ENCODE measurements around the gene FASLG. TPM values are rescaled to one million over a fixed set of nuclear protein-coding genes. Genes with fewer than 3 reads are reported as not detected.

FASLG gene
- total RNA-seq, 1 donor from 2014 or later: under 0.01 TPM

DNA sequence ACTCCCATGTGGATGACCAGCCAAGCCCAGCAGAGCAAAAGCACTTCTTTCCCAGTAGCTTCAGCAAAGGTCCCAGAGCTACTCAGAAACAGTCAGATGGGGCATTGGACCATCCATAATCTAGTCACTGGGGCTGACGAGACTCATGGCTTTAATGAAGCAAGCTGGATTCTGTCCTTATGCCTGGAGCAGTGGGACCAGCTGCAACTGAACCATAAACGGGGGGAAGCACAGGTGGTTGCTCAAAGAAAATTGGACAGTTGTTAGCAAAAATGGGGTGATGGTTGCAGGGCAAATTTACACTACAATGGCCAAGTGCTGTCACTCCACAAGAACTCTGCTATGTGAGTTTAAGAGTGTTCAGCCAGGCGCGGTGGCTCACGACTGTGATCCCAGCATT is 17.4 kb upstream of the FASLG start:
- no peak overlapping the region for H3K4me3 ChIP-seq (ENCODE audit: low read length in 3 of 3)
- H3K36me3 ChIP-seq (ENCODE audit: control insufficient read depth in 3 of 3, insufficient read depth in 3 of 3, low read length in 3 of 3): no peaks in the 10 kb centered on the region
- no peaks in the 10 kb centered on the region for H3K4me1 ChIP-seq (ENCODE audit: control insufficient read depth in 3 of 3, insufficient read depth in 3 of 3, low read length in 3 of 3)
- H3K9ac ChIP-seq (ENCODE audit: low read depth in 1 of 3, low read length in 3 of 3): no peak overlapping the region
- no peaks in the 10 kb centered on the region for H3K9me3 ChIP-seq (ENCODE audit: control insufficient read depth in 3 of 3, low read length in 3 of 3)
- peaks cover 0 to 2% (median 0%) of the 10 kb centered on the region in 3 donors for H3K27me3 ChIP-seq (ENCODE audit: control insufficient read depth in 3 of 3, insufficient read depth in 3 of 3, low read length in 3 of 3)
- no peak overlapping the region for H3K27ac ChIP-seq (ENCODE audit: low read depth, low read length)

DNA sequence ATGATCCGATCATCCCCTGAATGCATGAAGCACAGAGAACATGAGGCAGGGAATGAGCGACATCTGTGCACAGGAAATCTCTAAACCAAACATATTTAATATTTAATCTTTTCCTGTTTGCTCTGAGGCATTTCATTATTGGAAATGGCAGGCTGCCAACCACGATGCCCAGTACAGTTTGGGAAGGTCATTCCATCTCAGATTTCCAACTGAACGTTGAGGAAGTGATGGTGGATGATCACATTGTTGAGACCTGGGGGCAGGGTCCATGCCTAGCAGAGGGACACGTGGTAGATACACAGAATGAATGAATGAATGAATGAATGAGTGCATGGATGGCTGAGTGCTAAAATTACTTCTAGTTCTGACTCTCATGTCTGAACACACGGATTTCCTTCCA is 15.9 kb upstream of the FASLG start:
- Histone ChIP-seq H3K9me3 (ENCODE audit: control insufficient read depth in 3 of 3, low read length in 3 of 3) (no peaks in the 10 kb centered on the region), H3K36me3 (ENCODE audit: control insufficient read depth in 3 of 3, insufficient read depth in 3 of 3, low read length in 3 of 3) (no peaks in the 10 kb centered on the region), H3K27me3 (ENCODE audit: control insufficient read depth in 3 of 3, insufficient read depth in 3 of 3, low read length in 3 of 3) (peaks cover 0 to 2% (median 0%) of the 10 kb centered on the region in 3 donors), H3K9ac (ENCODE audit: low read depth in 1 of 3, low read length in 3 of 3) (no peak overlapping the region), H3K27ac (ENCODE audit: low read depth, low read length) (no peak overlapping the region), H3K4me1 (ENCODE audit: control insufficient read depth in 3 of 3, insufficient read depth in 3 of 3, low read length in 3 of 3) (no peaks in the 10 kb centered on the region), H3K4me3 (ENCODE audit: low read length in 3 of 3) (no peak overlapping the region)

DNA sequence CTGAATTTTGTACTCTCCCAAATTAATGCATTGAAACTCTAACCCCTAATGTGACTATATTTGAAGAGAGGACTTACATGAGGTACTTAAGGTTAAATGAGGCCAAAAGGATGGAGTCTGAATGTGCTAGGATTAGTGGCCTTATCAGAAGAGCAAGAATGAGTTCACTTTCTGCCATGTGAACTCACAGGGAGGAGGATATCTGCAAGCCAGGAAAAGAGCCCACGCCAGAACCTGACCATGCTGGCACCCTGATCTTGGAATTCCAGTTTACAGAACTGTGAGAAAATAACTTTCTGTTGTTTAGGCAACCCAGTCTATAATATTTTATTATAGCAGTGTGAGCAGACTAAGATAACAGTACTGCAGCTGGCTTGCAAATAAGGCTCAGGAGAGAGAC is 12.2 kb upstream of the FASLG start:
- H3K27ac ChIP-seq (ENCODE audit: low read depth, low read length): no peak overlapping the region
- H3K36me3 ChIP-seq (ENCODE audit: control insufficient read depth in 3 of 3, insufficient read depth in 3 of 3, low read length in 3 of 3): no peaks in the 10 kb centered on the region

DNA sequence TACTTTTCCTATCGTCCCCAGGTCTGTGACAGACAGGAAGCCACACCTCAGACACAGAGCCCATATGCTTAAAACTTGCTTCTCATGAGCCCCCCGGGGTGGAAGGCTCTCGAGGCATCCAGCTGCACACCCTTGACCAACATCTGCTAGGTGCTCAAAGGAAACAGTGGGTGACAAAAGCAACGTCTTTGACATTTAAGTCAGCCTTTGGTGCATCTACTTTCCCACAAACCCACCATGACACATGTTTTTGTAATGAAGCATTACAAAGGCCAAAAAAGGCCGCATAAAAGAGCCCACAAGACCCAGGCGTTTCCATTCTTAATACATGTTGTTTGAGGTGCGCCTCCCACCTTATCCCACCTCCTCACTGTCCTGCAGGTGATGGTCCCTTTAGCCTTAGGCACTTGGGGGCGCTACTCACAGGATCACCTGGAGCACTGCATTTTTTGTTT is 11.8 kb upstream of the FASLG start:
- Histone ChIP-seq H3K4me3 (ENCODE audit: low read length in 3 of 3) (no peak overlapping the region), H3K27me3 (ENCODE audit: control insufficient read depth in 3 of 3, insufficient read depth in 3 of 3, low read length in 3 of 3) (no peaks in the 10 kb centered on the region), H3K9me3 (ENCODE audit: control insufficient read depth in 3 of 3, low read length in 3 of 3) (no peaks in the 10 kb centered on the region), H3K4me1 (ENCODE audit: control insufficient read depth in 3 of 3, insufficient read depth in 3 of 3, low read length in 3 of 3) (no peaks in the 10 kb centered on the region), H3K36me3 (ENCODE audit: control insufficient read depth in 3 of 3, insufficient read depth in 3 of 3, low read length in 3 of 3) (no peaks in the 10 kb centered on the region), H3K9ac (ENCODE audit: low read depth in 1 of 3, low read length in 3 of 3) (no peak overlapping the region), H3K27ac (ENCODE audit: low read depth, low read length) (no peak overlapping the region)

More for the DNA sequence above, 12.2 kb upstream of the FASLG start:
- Histone ChIP-seq H3K4me1 (ENCODE audit: control insufficient read depth in 3 of 3, insufficient read depth in 3 of 3, low read length in 3 of 3) (no peaks in the 10 kb centered on the region), H3K9me3 (ENCODE audit: control insufficient read depth in 3 of 3, low read length in 3 of 3) (no peaks in the 10 kb centered on the region), H3K27me3 (ENCODE audit: control insufficient read depth in 3 of 3, insufficient read depth in 3 of 3, low read length in 3 of 3) (no peaks in the 10 kb centered on the region), H3K9ac (ENCODE audit: low read depth in 1 of 3, low read length in 3 of 3) (no peak overlapping the region), H3K4me3 (ENCODE audit: low read length in 3 of 3) (no peak overlapping the region)

DNA sequence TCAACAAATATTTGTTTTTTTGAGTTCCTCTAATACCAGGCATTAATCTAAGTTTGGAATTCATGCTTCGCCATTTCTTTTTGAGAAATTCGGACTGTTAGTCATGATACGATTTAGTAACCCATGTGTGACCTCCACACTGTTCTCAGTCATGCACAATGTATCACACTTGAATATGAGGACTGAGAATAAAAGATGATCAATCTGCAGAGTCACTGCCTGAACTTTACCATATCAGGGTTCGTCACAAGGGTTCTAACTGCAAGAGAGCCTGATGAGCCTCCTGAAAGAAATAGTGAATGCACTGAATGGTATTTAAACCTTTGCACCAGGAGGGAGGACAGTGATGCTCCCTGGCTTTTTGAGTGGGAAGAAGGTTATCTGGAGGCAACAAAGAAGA is 10.9 kb upstream of the FASLG start:
- Histone ChIP-seq H3K9ac (ENCODE audit: low read depth in 1 of 3, low read length in 3 of 3) (no peak overlapping the region), H3K4me1 (ENCODE audit: control insufficient read depth in 3 of 3, insufficient read depth in 3 of 3, low read length in 3 of 3) (no peaks in the 10 kb centered on the region), H3K36me3 (ENCODE audit: control insufficient read depth in 3 of 3, insufficient read depth in 3 of 3, low read length in 3 of 3) (no peaks in the 10 kb centered on the region), H3K27me3 (ENCODE audit: control insufficient read depth in 3 of 3, insufficient read depth in 3 of 3, low read length in 3 of 3) (no peaks in the 10 kb centered on the region), H3K27ac (ENCODE audit: low read depth, low read length) (no peak overlapping the region), H3K4me3 (ENCODE audit: low read length in 3 of 3) (no peak overlapping the region), H3K9me3 (ENCODE audit: control insufficient read depth in 3 of 3, low read length in 3 of 3) (no peaks in the 10 kb centered on the region)

DNA sequence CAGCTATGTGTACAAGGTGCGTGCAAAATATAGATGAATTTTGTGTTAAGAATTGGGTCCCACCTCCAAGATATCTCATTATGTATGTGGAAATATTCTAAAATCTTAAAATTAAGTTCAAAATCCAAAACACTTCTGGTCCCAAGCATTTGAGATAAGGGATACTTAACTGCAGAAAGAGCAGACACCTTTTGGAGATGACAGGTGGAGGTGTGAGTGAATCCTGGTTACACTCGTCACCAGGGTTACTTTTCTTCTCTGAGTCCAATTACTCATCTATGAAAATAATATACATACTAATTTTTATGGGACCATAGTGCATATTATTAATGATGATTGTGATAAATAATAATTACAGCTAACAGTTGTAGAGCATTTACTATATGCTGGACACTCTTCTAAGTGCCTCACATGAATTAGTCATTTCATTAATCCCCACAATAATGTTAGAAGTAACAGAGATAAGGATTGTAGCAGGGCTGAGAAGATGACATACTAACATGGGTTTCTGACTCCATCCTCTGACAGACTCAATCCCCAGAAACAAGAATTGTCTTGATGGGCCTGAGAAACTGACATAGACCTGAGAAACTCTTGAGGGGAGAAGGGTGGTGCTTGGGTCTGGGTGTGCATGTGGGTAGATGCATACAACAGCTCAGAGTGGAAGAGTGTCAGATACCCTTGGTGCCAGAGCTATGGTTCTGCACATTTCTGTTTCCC is 8.3 kb upstream of the FASLG start:
- H3K27ac ChIP-seq (ENCODE audit: low read depth, low read length): no peak overlapping the region
- no peak overlapping the region for H3K4me3 ChIP-seq (ENCODE audit: low read length in 3 of 3)
- no peak overlapping the region for H3K9ac ChIP-seq (ENCODE audit: low read depth in 1 of 3, low read length in 3 of 3)
- no peaks in the 10 kb centered on the region for H3K4me1 ChIP-seq (ENCODE audit: control insufficient read depth in 3 of 3, insufficient read depth in 3 of 3, low read length in 3 of 3)
- H3K9me3 ChIP-seq (ENCODE audit: control insufficient read depth in 3 of 3, low read length in 3 of 3): no peaks in the 10 kb centered on the region
- H3K36me3 ChIP-seq (ENCODE audit: control insufficient read depth in 3 of 3, insufficient read depth in 3 of 3, low read length in 3 of 3): no peaks in the 10 kb centered on the region
- H3K27me3 ChIP-seq (ENCODE audit: control insufficient read depth in 3 of 3, insufficient read depth in 3 of 3, low read length in 3 of 3): no peaks in the 10 kb centered on the region

DNA sequence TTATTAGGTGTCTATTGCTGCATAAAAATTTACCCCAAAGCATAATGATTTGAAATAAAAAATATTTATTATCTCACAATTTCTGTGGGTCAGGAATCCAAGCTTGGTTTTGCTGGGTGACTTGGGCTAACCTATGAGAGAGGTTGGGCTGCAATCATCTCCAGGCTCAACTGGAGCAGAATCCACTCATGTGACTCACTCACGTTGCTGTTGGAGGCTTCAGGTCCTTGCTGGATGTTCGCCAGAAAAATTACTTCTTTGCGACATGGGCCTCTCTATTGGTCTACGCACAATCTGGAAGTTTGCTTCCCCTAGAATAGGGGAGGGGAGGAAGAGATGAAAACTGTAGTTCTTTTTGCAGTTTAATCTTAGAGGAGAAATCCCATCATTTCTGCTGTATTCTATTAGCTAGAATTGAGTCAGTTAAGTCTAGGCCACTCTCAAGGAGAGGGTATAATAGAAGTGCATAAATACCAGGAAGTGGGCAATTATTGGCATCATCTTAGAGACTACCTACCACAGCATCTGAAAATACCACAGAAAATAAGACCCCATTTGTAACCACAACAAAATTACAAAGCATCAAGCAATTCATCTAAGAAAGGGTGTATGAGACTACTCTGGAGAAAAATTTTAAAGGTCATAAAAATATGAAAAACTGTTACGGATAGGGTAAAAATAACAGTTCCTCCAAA is 5.7 kb upstream of the FASLG start:
- H3K4me3 ChIP-seq (ENCODE audit: low read length in 3 of 3): no peak overlapping the region
- H3K27me3 ChIP-seq (ENCODE audit: control insufficient read depth in 3 of 3, insufficient read depth in 3 of 3, low read length in 3 of 3): no peaks in the 10 kb centered on the region
- H3K36me3 ChIP-seq (ENCODE audit: control insufficient read depth in 3 of 3, insufficient read depth in 3 of 3, low read length in 3 of 3): no peaks in the 10 kb centered on the region
- no peaks in the 10 kb centered on the region for H3K4me1 ChIP-seq (ENCODE audit: control insufficient read depth in 3 of 3, insufficient read depth in 3 of 3, low read length in 3 of 3)
- no peaks in the 10 kb centered on the region for H3K9me3 ChIP-seq (ENCODE audit: control insufficient read depth in 3 of 3, low read length in 3 of 3)
- H3K27ac ChIP-seq (ENCODE audit: low read depth, low read length): no peak overlapping the region
- H3K9ac ChIP-seq (ENCODE audit: low read depth in 1 of 3, low read length in 3 of 3): no peak overlapping the region

DNA sequence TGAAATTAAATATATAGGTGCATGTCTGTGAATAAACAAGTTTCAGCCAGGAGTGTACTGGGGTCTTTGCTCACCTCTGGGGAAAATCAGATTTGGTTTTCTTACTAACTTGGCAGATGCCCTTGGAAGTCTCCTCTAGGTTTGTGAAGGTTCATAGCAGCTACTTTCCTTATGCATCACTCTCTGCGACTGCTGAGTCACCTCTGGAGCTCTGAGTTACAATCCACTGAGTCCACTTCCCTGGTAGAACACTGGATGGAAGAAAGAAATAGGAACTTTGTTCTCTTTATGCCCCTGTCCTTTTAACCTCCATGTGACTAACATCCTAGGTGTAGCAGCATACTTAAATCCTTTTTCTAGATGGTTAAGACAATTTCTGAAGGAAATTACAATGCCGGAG is 4.4 kb upstream of the FASLG start:
- Histone ChIP-seq H3K4me1 (ENCODE audit: control insufficient read depth in 3 of 3, insufficient read depth in 3 of 3, low read length in 3 of 3) (no peaks in the 10 kb centered on the region), H3K27me3 (ENCODE audit: control insufficient read depth in 3 of 3, insufficient read depth in 3 of 3, low read length in 3 of 3) (no peaks in the 10 kb centered on the region), H3K27ac (ENCODE audit: low read depth, low read length) (no peak overlapping the region), H3K9ac (ENCODE audit: low read depth in 1 of 3, low read length in 3 of 3) (no peak overlapping the region), H3K9me3 (ENCODE audit: control insufficient read depth in 3 of 3, low read length in 3 of 3) (no peaks in the 10 kb centered on the region), H3K36me3 (ENCODE audit: control insufficient read depth in 3 of 3, insufficient read depth in 3 of 3, low read length in 3 of 3) (no peaks in the 10 kb centered on the region), H3K4me3 (ENCODE audit: low read length in 3 of 3) (no peak overlapping the region)

DNA sequence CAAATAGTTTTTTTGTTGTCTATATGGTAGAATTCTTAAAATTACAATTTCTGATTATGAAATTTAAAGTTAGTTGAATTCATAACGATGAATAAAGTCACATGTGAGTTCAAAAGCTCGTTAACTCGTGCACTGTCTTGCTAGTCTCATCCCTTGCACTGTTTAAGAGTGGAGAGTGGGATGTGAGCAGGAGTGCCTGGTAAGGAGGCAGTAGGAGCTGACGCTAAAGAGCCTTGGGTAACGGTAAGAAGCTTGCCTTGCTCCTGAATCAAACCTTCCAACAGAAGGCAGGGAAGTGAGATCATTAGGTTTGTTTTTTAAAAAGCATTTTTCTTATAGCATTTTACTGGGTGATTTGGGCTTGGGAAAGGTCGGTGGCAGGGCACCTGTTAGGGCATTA is 2.3 kb upstream of the FASLG start:
- Histone ChIP-seq H3K9ac (ENCODE audit: low read depth in 1 of 3, low read length in 3 of 3) (no peak overlapping the region), H3K9me3 (ENCODE audit: control insufficient read depth in 3 of 3, low read length in 3 of 3) (no peaks in the 10 kb centered on the region), H3K27me3 (ENCODE audit: control insufficient read depth in 3 of 3, insufficient read depth in 3 of 3, low read length in 3 of 3) (no peaks in the 10 kb centered on the region), H3K4me3 (ENCODE audit: low read length in 3 of 3) (no peak overlapping the region), H3K27ac (ENCODE audit: low read depth, low read length) (no peak overlapping the region), H3K36me3 (ENCODE audit: control insufficient read depth in 3 of 3, insufficient read depth in 3 of 3, low read length in 3 of 3) (no peaks in the 10 kb centered on the region), H3K4me1 (ENCODE audit: control insufficient read depth in 3 of 3, insufficient read depth in 3 of 3, low read length in 3 of 3) (no peaks in the 10 kb centered on the region)

DNA sequence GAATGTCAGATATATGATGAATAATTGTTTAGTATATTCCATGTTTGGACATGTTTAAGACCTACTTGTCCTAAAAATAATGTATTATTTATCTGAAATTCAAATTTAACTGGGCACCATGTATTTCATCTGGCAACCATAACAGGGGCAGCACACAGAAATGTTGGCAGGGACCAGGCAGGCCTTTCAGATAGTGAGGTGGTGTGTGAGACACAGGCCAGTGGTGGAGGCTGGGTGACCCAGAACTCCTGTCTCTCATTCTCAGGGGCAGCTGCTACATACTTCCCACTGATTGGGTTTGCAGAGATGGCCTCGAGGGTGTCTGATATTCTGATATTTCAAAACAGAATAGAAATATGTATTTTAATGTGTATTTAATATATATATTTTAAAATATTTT is 1.3 kb upstream of the FASLG start:
- no peak overlapping the region for H3K4me3 ChIP-seq (ENCODE audit: low read length in 3 of 3)
- no peaks in the 10 kb centered on the region for H3K36me3 ChIP-seq (ENCODE audit: control insufficient read depth in 3 of 3, insufficient read depth in 3 of 3, low read length in 3 of 3)
- no peaks in the 10 kb centered on the region for H3K9me3 ChIP-seq (ENCODE audit: control insufficient read depth in 3 of 3, low read length in 3 of 3)
- H3K27me3 ChIP-seq (ENCODE audit: control insufficient read depth in 3 of 3, insufficient read depth in 3 of 3, low read length in 3 of 3): no peaks in the 10 kb centered on the region
- H3K4me1 ChIP-seq (ENCODE audit: control insufficient read depth in 3 of 3, insufficient read depth in 3 of 3, low read length in 3 of 3): no peaks in the 10 kb centered on the region
- H3K9ac ChIP-seq (ENCODE audit: low read depth in 1 of 3, low read length in 3 of 3): no peak overlapping the region
- H3K27ac ChIP-seq (ENCODE audit: low read depth, low read length): no peak overlapping the region

Data from skeletal muscle tissue (tissue), 4 donors.